ENCODE measurements around the gene PRDM7. TPM values are rescaled to one million over a fixed set of nuclear protein-coding genes. Genes with fewer than 3 reads are reported as not detected.

The PRDM7 gene
- total RNA-seq, 1 donor from 2014 or later = not detected

GRCh38 chr16:90078579-90078895 is 1.4 kb upstream of the PRDM7 start:
- no peak overlapping the region for H3K27ac ChIP-seq (ENCODE audit: low read depth, low read length)
- H3K27me3 ChIP-seq (ENCODE audit: insufficient read depth, low read length) = peaks cover 7% of the 10 kb centered on the region
- H4K20me1 ChIP-seq (ENCODE audit: insufficient read depth, low read length) = no peaks in the 10 kb centered on the region
- TF ChIP-seq CTCF (IDR thresholded peaks at IDR 0.05; ENCODE audit: insufficient read depth, low read depth, low read length) = no peak
- TF ChIP-seq EZH2 (IDR thresholded peaks at IDR 0.05; ENCODE audit: insufficient read depth, low read length) = no peak
- H3K79me2 ChIP-seq (ENCODE audit: insufficient read depth, low read length) = no peaks in the 10 kb centered on the region
- Mint-ChIP-seq H3K27me3 (ENCODE audit: low read depth, unreplicated experiment) (peaks cover 23% of the 10 kb centered on the region), H3K36me3 (ENCODE audit: low read depth, unreplicated experiment) (no peaks in the 10 kb centered on the region), H3K4me3 (ENCODE audit: unreplicated experiment) (no peak overlapping the region), H3K4me1 (ENCODE audit: low read depth, unreplicated experiment) (peaks cover 3% of the 10 kb centered on the region), H3K9me3 (ENCODE audit: unreplicated experiment) (peaks cover 5% of the 10 kb centered on the region), H3K27ac (ENCODE audit: unreplicated experiment) (no peak overlapping the region)
- H3K9ac ChIP-seq (ENCODE audit: low read length) = no peak overlapping the region
- no peak overlapping the region for H2AFZ ChIP-seq (ENCODE audit: low read depth, low read length)
- no peak overlapping the region for H3K4me2 ChIP-seq (ENCODE audit: low read length)
- no peaks in the 10 kb centered on the region for H3K9me3 ChIP-seq (ENCODE audit: insufficient read depth, low read depth, low read length)
- H3K36me3 ChIP-seq (ENCODE audit: insufficient read depth, low read length) = no peaks in the 10 kb centered on the region
- H3K4me1 ChIP-seq (ENCODE audit: insufficient read depth, low read length) = peaks cover 14% of the 10 kb centered on the region
- no peak for DNase-seq (ENCODE audit: low read depth)
- no peak overlapping the region for H3K4me3 ChIP-seq (ENCODE audit: insufficient read depth, low read depth, low read length)
- no peak for FAIRE-seq

GRCh38 chr16:90077757-90078578 is 837 bp upstream of the PRDM7 start:
- Histone ChIP-seq H3K9ac (ENCODE audit: low read length) (peak overlapping the region; percentile 66), H3K4me2 (ENCODE audit: low read length) (peak overlapping the region; percentile 87), H3K4me3 (ENCODE audit: insufficient read depth, low read depth, low read length) (peak overlapping the region; percentile 47), H3K79me2 (ENCODE audit: insufficient read depth, low read length) (no peaks in the 10 kb centered on the region), H3K9me3 (ENCODE audit: insufficient read depth, low read depth, low read length) (no peaks in the 10 kb centered on the region), H2AFZ (ENCODE audit: low read depth, low read length) (peak overlapping the region; percentile 87), H3K36me3 (ENCODE audit: insufficient read depth, low read length) (no peaks in the 10 kb centered on the region), H3K4me1 (ENCODE audit: insufficient read depth, low read length) (peaks cover 14% of the 10 kb centered on the region), H4K20me1 (ENCODE audit: insufficient read depth, low read length) (no peaks in the 10 kb centered on the region), H3K27me3 (ENCODE audit: insufficient read depth, low read length) (peaks cover 7% of the 10 kb centered on the region), H3K27ac (ENCODE audit: low read depth, low read length) (no peak overlapping the region)
- Mint-ChIP-seq H3K4me3 (ENCODE audit: unreplicated experiment) (peak overlapping the region; percentile 85), H3K27ac (ENCODE audit: unreplicated experiment) (no peak overlapping the region), H3K9me3 (ENCODE audit: unreplicated experiment) (peaks cover 5% of the 10 kb centered on the region), H3K27me3 (ENCODE audit: low read depth, unreplicated experiment) (peaks cover 23% of the 10 kb centered on the region), H3K36me3 (ENCODE audit: low read depth, unreplicated experiment) (no peaks in the 10 kb centered on the region), H3K4me1 (ENCODE audit: low read depth, unreplicated experiment) (peaks cover 3% of the 10 kb centered on the region)
- FAIRE-seq (no peak), DNase-seq (ENCODE audit: low read depth) (peak; percentile 26)
- no peak for TF ChIP-seq CTCF (IDR thresholded peaks at IDR 0.05; ENCODE audit: insufficient read depth, low read depth, low read length)
- TF ChIP-seq EZH2 (IDR thresholded peaks at IDR 0.05; ENCODE audit: insufficient read depth, low read length) = no peak
